Putamen (tissue), 1 donor: ENCODE results near the gene LINC01488.

ENCODE experiments used
- DNase-seq: peaks from one replicate; pipeline ENCODE4 v3.0.0-alpha.2; 2016; ENCODE audit warnings: low spot score

LINC01488 gene

GRCh38 chr11:69481393-69481844 is at the start of gene LINC01488:
Gene LINC01488, plus strand, starts transcription at chr11:69481663.
- DNase-seq: no peak

- DNase-seq: no peak
Measured at GRCh38 chr11:69431893-69432738, 49.3 kb upstream of the LINC01488 start.

- no peak for DNase-seq
Measured at GRCh38 chr11:69433741-69434140, 47.7 kb upstream of the LINC01488 start.

GRCh38 chr11:69434471-69434931 is 47.0 kb upstream of the LINC01488 start:
- no peak for DNase-seq

DNA sequence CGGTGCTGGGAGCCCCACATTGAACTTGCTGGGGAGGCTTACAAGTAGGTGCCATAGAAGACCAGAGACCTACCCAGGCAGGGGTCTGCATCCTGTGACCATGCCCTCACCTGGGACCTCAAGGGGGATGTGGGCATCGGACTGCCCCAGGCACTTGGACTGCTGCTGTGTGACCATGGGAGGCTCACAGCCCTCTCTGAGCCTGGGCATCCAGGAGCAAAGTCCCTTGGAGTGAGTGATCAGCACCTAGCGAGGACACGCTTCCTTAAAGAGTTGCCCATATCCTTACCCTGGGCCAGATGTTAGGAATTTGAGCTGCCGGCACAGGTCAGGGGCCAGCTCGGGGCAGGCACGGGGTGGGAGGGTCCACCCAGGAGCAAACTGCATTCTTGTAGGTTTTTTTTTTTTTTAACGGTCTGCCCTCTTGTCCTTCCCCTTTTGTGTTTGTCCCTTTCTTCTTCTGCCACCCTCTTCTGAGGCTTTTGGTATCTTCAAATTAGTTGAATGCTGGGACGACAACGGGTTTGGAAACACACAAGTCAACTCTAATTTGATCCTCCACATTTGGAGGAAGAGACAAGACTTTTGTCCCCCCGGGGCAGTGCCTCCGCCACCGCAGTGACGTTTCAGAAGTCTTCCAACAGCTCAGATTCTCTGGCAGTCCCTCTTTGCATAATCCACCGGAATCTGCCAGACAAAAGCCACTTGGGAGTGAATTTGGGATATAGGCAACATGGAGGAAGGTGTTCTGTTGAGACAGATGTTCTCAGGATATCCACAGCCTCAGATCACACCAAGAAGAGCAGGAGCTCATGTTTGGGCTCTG is 46.1 kb upstream of the LINC01488 start:
- no peak for DNase-seq

DNA sequence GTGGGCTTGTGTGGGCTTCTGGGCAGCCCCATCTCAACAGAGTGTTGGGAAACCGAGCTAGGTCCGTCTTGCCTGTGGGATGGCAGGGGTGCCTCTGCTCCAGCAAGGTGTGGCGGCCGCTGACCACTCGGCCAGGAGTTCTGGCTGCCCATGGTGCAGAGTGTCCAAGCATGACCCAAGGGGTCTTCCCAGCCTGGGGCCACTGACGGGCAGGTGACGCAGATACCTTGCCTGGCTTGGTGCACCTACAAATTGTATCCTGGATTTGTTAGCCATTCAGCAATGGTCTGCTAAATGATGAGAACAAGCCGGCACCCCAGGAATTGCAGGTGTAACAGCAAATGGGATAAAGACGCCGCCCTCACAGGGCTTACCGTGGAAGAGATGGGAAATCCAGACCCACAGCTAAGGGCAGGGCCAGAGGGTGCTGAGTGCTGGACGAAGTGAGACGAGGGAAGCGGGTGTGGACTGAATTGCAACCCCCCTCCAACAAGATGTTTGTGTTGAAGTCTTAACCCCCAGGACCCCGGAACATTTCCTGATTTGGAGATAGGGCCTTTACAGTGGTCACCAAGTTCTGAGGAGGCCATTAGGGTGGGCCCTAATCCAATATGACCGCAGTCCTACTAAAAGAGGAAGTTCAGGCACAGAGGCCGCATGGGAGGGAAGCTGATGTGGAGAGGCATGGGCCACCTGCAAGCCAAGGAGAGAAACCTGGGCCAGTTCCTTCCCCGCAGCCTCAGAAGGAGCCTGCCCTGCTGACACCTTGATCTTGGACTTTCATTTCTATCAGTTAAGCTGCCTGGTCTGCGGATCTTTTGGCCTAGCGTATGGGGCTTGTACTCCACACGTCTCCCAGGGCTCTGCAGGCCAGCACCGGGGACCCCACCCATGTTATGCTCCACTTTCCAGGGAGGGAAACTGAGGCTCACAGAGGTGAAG is 45.2 kb upstream of the LINC01488 start:
- no peak for DNase-seq

- no peak for DNase-seq
Measured at GRCh38 chr11:69437001-69437875, 44.2 kb upstream of the LINC01488 start.

DNA sequence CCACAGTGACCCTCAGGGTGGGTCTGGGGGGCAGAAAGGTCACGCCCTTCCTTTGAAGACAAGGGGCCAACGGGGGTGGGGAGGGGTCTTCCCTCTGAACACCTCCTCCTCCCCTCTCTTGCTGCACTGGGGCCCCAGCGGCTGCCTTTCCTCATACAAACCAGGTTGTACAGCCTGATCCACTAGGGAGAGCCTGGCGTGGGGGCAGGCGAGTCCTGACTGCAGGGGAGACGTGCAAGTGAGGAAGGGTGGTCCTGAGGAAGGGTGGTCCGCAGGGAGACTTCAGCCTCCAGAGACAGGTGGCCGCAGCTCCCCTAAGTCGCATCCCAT is 43.6 kb upstream of the LINC01488 start:
- DNase-seq: no peak

GRCh38 chr11:69438286-69438920 is 43.1 kb upstream of the LINC01488 start:
- DNase-seq: no peak

- DNase-seq: no peak
Measured at GRCh38 chr11:69439127-69439526, 42.3 kb upstream of the LINC01488 start.

GRCh38 chr11:69439651-69440464 is 41.6 kb upstream of the LINC01488 start:
- DNase-seq: no peak

GRCh38 chr11:69440876-69441275 is 40.6 kb upstream of the LINC01488 start:
- no peak for DNase-seq

DNA sequence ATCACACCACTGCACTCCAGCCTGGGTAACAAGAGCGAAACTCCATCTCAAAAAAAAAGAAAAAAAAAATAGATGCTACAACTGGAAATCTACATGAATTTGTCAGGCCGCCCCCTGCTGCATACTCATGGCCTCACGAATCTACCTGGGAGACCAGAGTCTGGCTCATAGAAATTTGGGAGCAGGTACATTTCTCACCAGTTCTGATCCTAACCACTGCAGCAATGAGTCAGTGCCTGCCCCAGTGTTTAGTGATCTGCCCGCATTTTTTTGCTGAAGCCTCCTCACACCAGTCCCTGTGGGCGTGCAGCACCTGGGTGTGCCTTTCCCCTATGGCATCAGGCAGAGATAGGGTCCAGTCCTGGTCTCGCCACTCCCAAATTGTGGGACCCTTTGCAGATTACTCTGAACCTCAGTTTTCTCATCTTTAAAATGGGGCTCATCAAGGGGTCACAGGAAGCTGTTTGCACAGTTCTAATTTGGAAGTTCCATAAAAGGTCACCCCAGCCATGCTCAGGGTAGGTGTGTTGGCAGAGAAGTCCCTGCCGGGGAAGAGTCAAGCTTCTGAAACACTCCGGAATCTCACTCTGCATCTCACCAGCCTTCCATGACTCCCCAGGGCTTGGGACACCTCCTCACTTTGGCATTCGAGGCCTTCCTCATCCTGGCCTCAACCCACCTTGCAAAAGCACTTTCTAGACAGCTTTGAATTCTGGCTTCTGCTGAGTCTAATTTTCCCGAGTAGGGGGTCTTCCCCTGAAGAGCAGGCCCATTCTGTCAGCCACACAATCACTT is 39.3 kb upstream of the LINC01488 start:
- no peak for DNase-seq

DNA sequence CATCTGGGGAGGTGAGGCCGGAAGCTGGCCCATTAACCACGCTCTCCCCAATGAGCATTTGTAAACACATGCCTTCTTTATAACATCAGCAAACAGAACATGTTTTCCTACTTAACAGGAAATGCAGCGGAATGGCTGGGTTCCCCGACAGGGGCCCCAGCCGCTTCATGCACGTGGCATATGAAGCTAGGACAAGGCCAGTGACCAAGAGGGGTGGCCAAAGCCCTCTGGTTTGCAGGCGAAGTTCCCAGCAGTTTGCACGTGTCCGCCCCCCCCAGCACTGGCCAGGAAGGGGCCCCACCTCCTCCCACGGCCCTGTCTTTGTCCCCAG is 38.7 kb upstream of the LINC01488 start:
- DNase-seq: no peak

- peak; percentile 80 for DNase-seq
Measured at GRCh38 chr11:69443138-69443967, 38.1 kb upstream of the LINC01488 start.

DNA sequence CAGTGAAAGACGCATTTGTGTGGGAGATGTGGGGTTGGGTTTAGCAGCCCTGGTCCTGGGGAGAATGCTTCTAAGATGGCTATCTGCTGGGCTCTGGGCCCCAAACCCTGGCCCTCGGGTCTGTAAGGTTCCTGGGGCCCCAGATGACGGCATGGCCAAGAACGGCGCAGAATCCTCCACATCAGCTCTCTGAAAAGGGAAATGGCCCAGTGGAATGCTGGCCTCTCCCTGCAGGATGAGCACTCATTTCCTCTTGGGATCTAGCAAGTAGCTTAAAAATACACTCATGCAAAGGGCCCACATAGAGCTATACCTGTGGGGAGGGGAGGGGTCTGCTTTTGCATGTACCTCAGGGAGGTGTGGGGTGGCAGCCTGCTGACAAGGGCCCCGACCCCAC is 37.5 kb upstream of the LINC01488 start:
- no peak for DNase-seq

- no peak for DNase-seq
Measured at GRCh38 chr11:69444381-69445130, 36.9 kb upstream of the LINC01488 start.
